Hepatocyte (in vitro differentiated cells): ENCODE data around the gene CPHXL2.

Experiments
- EZH2 ChIP-seq: fragments of 200-600 bp; sonication (generic); IDR thresholded peaks from 2 replicates; pipeline ENCODE4 v1.6.1; 2016; ENCODE audit warnings: antibody characterized with exemption, mild to moderate bottlenecking, borderline replicate concordance
- EZH2phosphoT487 ChIP-seq: fragments of 200-600 bp; sonication (generic); IDR thresholded peaks from one replicate; pipeline ENCODE4 v1.6.1; 2018; ENCODE audit warnings: antibody characterized with exemption, mild to moderate bottlenecking, low read depth, moderate library complexity; ENCODE audit not compliant: unreplicated experiment, severe bottlenecking
- TF ChIP-seq, protein P1 (sequence below): fragments of 200-600 bp; sonication (generic); IDR thresholded peaks from 2 replicates; pipeline ENCODE4 v1.5.1; 2016; ENCODE audit warnings: antibody characterized with exemption, mild to moderate bottlenecking; ENCODE audit not compliant: poor library complexity

DNA sequence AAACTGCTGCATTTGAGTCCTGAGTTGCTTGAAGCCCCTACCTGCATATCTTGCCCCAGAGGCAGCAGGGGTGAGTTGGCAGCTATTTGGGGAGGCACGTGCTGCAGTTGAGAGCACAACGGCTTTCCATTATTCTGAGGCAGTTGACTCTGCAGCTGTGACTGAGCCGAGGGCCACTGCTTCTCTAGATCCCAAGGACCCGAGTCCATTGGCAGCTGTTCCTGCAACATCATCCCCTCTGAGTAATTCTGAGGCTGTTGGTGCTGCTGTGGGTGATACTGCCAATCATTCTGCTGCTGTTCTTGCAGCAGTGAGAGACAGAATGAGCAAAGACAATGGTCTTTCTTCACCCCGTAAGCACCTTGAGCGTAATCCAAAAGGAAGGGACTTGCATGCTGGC, 16.5 kb downstream of the CPHXL2 start:
- TF ChIP-seq, protein P1, sequence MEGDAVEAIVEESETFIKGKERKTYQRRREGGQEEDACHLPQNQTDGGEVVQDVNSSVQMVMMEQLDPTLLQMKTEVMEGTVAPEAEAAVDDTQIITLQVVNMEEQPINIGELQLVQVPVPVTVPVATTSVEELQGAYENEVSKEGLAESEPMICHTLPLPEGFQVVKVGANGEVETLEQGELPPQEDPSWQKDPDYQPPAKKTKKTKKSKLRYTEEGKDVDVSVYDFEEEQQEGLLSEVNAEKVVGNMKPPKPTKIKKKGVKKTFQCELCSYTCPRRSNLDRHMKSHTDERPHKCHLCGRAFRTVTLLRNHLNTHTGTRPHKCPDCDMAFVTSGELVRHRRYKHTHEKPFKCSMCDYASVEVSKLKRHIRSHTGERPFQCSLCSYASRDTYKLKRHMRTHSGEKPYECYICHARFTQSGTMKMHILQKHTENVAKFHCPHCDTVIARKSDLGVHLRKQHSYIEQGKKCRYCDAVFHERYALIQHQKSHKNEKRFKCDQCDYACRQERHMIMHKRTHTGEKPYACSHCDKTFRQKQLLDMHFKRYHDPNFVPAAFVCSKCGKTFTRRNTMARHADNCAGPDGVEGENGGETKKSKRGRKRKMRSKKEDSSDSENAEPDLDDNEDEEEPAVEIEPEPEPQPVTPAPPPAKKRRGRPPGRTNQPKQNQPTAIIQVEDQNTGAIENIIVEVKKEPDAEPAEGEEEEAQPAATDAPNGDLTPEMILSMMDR: no peak
- TF ChIP-seq EZH2 (no peak), EZH2phosphoT487 (no peak)
